GM12875 (cell line): Measurements from ENCODE around the gene THADA.

Source experiments
- H3K4me3 ChIP-seq: one replicate; pipeline ENCODE4 v1.5.1; 2011; ENCODE audit warnings: low read depth, low read length, control low read depth
- TF ChIP-seq, protein P1 (sequence below): IDR thresholded peaks from 2 replicates; pipeline ENCODE4 v1.5.1; 2011; ENCODE audit warnings: low read depth, mild to moderate bottlenecking, control low read depth, inconsistent platforms, low read length, moderate library complexity, borderline replicate concordance; ENCODE audit not compliant: insufficient read depth

THADA gene

DNA sequence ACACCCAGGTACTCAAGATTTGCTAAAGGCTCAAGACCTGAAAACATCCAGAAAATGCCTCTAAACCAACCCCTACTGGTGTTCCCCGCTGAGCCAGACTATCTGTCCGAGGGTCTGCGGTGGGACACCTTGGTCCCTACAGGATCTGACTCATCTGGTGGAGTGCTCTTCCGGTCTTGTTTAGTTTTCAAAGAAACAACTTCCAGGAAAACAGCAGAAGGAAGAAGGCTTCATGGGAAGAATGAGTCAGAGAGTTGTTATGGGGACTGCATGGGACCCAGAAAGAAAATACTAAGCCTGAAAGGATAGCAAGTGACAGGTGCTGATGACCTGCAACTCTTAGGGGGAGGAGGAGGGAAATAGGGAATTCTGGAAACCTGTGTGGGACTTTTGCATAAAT is 410.7 kb downstream of the THADA start:
- TF ChIP-seq, protein P1, sequence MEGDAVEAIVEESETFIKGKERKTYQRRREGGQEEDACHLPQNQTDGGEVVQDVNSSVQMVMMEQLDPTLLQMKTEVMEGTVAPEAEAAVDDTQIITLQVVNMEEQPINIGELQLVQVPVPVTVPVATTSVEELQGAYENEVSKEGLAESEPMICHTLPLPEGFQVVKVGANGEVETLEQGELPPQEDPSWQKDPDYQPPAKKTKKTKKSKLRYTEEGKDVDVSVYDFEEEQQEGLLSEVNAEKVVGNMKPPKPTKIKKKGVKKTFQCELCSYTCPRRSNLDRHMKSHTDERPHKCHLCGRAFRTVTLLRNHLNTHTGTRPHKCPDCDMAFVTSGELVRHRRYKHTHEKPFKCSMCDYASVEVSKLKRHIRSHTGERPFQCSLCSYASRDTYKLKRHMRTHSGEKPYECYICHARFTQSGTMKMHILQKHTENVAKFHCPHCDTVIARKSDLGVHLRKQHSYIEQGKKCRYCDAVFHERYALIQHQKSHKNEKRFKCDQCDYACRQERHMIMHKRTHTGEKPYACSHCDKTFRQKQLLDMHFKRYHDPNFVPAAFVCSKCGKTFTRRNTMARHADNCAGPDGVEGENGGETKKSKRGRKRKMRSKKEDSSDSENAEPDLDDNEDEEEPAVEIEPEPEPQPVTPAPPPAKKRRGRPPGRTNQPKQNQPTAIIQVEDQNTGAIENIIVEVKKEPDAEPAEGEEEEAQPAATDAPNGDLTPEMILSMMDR: no peak
- H3K4me3 ChIP-seq: no peak overlapping the region

DNA sequence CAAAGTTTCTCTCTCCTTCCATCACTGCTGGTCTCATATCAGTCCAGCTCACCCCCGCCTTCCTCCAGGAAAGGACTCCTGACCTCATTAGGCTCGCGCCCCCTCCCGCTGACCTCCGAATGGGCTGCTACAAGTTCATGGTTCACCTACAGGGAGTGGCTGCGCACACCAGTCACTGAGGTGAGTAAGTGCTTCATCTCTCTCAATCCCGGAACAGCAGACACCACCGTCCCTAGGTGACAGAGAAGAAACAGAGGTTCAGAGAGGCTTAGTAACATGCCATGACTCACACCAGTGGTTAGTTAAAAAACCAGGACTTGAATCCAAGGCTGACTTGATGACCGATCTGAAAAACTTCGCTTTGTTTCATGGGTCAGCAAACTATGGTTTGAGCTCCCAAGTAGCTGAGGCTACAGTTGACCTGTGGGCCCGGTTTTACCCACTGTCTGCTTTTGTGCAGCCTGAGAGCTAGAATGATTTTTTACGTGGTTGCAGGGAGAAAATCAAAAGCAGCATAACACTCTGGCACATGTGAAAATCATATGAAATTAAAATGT is 411.4 kb downstream of the THADA start:
- TF ChIP-seq, protein P1: no peak
- no peak overlapping the region for H3K4me3 ChIP-seq

DNA sequence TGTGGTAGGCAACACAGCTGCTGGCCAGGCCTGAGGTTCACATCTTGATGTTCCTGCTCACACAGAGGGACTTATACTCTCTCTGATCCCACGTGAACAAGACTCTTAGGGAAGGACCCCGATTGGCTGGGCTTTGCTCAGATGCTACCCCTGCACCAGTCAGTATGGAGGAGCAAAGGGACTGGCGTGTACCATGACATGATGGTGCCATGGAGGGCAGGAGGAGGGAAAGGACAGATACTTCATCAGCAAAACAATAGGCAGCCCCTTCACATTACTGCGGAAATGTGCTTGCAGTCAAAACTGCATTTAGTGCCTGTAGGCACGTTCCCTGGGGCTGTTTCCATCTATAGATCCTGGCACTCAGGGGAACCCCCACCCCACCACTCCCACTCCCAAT is 412.1 kb downstream of the THADA start:
- H3K4me3 ChIP-seq: no peak overlapping the region
- TF ChIP-seq, protein P1: no peak

DNA sequence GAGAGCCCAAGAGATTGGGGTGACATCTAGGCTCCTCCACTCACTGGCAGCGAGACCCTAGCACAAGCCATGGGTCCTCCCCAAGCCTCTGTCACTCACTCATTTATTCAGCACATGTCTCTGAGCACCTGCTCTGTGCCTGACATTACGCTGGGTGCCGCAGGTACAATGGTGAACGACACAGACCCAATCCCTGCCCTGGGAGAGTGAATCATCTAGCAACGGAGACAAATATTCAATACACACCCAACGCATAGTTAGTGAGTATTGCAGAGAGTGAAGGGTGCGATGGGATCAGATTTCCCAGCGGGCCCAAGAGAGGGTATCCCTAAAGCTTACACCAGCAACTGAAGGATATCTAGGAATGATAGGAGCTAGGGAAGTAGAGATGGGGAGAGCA is 414.9 kb downstream of the THADA start:
- TF ChIP-seq, protein P1: no peak
- no peak overlapping the region for H3K4me3 ChIP-seq
